ENCODE measurements around the gene RPL21.
"Not testable (repeated sequence)": the region's sequence is repeated elsewhere in the genome, so short reads cannot be mapped to it uniquely, and the experiment has no call there.

The RPL21 gene

DNA sequence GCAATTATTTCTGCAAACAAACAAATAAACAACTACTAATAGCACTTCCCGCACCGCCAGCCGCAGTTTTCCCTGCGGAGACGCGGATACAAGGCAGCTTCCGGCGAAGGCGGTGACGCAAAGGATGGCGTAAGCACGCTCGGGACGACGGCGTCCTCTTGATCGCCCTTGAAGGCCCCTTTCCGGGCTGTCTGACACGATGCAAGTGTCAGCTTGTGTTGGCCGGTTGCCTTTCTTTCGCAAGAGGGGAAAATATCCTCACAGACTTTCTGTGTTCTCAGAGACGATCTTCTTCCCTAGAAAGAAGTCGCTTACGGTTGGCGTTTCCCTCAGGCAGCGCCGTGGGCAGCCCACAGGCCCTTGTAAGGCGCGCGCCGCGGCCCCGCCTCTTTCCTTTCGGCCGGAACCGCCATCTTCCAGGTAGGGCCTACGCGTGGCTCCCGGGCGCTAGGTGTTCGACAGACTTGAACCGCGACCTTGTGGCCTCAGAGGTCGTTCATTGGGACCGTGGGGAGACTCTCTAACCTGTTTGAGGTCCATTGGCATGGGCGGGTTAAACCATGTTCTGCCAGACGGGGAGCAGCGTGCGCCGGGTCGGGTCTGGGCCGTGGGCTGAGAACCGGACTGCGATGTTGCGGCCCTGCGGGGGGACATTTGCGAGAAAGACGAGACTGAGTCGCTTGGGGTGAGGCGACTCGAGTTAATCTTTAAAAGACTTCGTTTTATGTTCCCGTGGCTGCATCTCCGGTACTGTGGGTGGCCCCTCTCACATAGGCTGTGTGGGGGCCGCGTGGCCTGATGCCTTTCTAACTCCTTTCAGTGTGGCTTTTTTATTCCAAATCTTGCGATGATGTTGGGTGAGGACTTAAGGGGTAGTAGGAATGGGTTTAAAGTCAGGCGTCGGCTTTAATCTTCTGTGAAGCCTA lies at the start of gene RPL21:
RPL21 (plus strand) TSS at position 393 of the 926 bp plus-strand sequence. CDS start 2,219 bp downstream, outside the sequence.
- peak; percentile 85 for DNase-seq (ENCODE audit: low read depth)

DNA sequence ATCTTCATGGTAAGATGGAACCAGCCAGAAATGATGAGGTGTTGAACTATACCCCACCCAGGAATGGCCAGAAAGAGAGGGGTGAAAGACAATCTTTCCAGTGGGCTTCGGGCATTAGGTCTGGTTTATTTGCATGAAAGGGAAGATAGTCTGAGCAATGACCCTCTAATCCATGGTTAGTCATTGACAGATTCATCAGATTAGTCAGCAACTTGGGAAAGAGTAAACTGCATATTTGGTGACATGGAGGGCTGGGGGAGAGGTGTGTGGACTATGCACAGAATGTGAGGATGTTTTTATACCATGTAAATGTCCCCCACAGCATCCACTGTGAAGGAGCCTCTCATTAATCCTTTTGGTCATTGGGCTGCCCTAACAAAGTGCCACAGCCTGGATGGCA lies 49.7 kb upstream of the RPL21 start:
- no peak for DNase-seq (ENCODE audit: low read depth)

DNA sequence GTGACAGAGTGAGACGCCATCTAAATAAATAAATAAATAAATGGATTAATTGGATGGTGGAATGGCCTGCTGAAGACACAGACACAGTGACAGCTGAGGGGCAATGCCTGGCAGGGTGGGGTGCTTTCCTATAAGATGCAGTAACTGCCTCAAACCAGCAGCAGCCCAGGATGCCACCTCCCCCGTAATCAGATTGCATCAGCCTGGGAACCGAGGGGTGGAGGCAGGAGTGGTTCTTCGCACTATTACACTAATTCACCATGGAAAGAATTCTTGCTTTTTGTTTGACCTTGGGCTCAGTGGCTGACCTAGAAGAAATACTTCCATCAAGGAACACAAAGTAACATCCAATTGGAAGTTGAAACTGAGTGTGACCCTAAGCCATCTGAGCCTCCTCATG lies 48.2 kb upstream of the RPL21 start:
- no peak for DNase-seq (ENCODE audit: low read depth)

DNA sequence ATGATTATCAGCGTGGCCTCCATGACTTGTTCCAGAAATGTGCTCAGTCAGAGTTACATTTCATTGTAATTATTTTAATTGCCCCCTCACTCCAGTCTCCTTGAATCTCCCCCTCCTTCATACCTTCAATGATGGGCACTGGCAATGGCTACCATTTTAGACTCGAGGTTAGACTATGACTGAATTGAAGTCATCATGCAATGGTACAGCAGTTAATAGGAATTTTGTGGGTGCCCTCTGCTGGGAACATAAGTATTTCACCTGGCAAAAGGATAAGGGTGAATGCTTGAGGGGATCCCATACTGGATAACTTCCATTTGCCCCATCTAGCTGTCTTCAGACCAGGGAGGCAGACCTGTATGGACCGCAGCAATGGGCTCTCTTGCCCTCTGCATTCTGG lies 47.5 kb upstream of the RPL21 start:
- no peak for DNase-seq (ENCODE audit: low read depth)

DNA sequence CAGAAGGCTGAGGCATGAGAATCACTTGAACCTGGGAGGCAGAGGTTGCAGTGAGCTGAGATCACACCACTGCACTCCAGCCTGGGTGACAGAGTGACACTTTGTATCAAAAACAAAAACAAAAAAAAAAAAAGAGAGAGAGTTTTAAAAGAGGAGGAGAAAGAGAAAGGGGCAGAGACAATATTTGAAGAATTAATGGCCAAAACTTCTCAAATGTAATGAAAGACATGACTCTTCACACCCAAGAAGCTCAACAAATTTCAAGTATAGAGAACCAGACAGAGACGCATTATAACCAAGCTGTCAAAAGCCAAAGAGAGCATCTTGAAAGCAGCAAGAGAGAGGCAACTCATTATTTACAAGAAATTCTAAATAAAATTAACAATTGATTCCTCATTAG lies 42.8 kb upstream of the RPL21 start:
- DNase-seq (ENCODE audit: low read depth): no peak

DNA sequence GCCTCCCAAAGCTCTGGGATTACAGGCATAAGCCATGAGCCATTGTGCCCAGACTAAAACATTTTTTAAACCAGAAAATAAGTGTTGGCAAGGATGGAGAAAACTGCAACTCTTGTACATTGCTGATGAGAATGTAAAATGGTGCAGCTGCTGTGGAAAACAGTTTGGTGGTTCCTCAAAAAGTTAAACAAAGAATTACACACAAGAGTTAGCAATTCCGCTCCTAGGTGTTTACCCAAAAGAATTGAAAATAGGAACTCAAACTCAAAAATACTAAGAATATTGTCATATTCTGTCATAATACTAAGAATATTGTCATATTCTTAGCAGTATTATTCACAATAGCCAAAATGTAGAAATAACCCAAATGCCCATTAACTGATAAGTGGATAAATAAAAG lies 40.1 kb upstream of the RPL21 start:
- no peak for DNase-seq (ENCODE audit: low read depth)

DNA sequence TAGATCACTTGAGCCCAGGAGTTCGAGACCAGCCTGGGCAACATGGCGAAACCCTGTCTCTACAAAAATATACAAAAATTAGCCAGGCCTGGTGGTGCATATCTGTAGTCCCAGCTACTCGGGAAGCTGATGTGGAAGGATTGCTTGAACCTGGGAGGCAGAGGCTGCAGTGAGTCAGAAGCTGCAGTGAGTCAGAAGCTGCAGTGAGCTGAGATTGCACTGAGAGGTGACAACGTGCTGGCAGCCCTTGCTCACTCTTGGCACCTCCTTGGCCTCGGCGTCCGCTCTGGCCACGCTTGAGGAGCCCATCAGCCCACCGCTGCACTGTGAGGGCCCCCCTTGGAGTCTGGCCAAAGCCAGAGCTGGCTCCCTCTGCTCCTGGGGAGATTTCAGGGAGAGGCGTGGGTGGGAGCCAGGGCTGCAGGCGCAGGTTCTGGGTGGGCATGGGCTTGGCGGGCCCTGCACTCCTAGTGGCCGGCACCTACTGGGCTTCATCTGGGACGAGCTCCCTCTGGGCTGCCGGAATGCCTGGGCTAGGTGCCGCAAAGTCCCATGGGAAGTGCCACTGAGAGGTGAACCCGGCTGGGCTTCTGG lies 39.5 kb upstream of the RPL21 start:
- DNase-seq (ENCODE audit: low read depth): no peak

DNA sequence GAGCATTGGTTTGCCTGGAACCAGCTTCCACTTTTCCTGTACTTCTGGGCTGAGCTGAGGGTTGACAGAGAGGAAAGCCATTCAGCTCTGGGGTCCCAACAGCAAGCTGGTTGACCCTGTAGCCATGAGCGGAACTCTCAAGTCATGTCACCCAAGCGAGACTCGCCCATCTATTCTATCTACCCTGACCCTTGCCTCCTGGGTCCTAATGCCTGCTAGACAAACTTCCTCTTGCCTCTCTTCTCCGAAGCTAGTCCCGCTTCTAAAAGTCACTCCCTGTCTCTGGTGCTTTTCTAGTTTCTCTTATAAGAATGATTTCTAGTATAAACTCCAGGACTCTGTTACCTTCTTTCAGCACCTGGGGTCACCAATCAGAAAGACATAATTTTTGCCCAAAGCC lies 38.0 kb upstream of the RPL21 start:
- DNase-seq (ENCODE audit: low read depth): not testable (repeated sequence)

DNA sequence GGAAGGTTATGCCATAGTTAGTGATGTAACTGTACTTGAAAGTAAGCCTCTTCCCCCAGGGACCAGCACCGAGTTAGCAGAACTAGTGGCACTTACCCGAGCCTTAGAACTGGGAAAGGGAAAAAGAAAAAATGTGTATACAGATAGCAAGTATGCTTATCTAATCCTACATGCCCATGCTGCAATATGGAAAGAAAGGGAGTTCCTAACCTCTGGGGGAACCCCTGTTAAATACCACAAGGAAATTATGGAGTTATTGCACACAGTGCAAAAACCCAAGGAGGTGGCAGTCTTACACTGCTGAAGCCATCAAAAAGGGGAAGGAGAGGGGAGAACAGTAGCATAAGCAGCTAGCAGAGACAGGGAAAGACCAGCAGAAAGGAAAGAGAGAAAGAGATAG lies 33.6 kb upstream of the RPL21 start:
- not testable (repeated sequence) for DNase-seq (ENCODE audit: low read depth)

DNA sequence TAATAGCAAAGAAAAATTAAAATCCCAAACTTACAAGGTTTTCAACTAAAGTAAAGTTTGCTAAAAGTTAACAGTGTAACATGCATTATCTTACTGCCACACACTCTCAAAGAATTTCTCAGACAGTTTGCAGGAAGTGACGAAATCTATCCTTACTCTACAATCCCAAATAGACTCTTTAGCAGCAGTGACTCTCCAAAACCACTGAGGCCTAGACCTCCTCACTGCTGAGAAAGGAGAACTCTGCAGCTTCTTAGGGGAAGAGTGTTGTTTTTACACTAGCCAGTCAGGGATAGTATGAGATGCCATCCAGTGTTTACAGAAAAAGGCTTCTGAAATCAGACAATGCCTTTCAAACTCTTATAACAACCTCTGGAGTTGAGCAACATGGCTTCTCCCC lies 32.5 kb upstream of the RPL21 start:
- DNase-seq (ENCODE audit: low read depth): not testable (repeated sequence)

DNA sequence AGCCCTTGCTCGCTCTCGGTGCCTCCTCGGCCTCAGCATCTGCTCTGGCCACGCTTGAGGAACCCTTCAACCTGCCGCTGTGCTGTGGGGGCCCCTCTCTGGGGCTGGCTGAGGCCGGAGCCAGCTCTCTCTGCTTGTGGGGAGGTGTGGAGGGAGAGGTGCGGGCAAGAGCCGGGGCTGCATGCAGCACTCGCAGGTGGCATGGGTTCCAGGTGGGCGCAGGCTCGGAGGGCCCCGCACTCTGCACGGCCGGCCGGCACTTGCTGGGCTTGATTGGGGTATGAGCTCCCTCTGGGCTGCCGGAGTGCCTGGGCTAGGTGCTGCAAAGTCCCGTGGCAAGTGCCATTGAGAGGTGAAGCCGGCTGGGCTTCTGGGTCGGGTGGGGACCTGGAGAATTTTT lies 31.7 kb upstream of the RPL21 start:
- no peak for DNase-seq (ENCODE audit: low read depth)

DNA sequence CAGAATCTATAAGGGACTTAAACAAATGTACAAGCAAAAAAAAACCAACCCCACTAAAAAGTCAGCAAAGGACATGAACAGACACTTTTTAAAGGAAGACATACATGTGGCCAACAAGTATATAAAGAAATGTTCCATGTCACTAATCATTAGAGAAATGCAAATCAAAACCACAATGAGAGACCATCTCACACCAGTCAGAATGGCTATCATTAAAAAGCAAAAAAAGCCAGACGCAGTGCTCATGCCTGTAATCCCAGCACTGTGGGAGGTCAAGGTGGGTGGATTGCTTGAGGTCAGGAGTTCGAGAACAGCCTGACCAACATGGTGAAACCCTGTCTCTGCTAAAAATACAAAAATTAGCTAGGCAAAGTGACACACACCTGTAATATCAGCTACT lies 29.3 kb upstream of the RPL21 start:
- DNase-seq (ENCODE audit: low read depth): not testable (repeated sequence)

DNA sequence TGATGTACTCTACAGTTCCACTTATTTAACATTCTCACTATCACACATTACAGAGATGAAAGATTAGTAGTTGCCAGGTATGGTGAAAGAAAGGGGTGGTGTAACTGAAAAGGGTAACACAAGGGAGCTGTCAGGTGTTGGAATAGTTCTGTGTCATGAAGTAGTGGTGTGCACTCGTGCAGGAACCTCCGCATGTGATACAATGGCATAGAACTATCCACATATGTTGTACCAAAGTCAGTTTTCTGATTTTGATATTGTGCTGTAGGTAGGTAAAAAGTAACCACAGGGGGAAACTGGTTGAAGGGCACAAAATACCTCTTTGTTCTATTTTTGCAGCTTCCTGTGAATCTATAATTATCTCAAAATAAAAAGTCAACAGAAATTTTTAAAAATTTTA lies 24.4 kb upstream of the RPL21 start:
- DNase-seq (ENCODE audit: low read depth): no peak

DNA sequence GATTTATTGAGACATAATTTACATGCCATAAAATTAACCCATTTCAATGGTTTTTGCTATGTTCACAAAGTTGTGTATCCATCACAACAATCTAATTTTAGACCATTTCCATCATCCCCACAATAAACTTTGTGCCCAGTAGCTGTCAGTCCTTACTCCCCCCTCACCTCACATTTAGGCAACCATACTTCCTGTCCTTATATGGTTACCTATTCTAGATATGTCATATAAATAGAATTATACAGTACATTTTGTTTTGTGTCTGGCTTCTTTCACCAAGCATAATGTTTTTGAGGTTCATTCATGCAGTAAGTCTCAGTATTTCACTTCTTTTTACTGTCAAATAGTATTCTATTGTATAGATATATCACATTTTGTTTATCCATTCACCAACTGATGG lies 23.2 kb upstream of the RPL21 start:
- no peak for DNase-seq (ENCODE audit: low read depth)

DNA sequence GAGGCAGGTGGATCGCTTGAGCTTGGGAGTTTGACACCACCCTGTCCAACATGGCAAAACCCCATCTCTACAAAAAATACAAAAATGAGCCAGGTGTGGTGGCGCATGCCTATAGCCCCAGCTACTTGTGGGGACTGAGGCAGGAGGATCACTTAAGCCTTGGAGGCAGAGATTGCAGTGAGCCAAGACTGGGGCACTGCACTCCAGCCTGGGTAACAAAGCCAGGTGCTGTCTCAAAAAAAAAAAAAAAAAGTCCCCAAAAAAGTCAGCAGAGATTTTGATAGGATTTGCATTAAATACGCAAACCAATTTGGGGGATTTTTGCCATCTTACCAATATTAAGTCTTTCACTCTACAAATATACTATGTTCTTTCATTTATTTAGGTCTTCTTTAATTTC lies 21.7 kb upstream of the RPL21 start:
- DNase-seq (ENCODE audit: low read depth): no peak

DNA sequence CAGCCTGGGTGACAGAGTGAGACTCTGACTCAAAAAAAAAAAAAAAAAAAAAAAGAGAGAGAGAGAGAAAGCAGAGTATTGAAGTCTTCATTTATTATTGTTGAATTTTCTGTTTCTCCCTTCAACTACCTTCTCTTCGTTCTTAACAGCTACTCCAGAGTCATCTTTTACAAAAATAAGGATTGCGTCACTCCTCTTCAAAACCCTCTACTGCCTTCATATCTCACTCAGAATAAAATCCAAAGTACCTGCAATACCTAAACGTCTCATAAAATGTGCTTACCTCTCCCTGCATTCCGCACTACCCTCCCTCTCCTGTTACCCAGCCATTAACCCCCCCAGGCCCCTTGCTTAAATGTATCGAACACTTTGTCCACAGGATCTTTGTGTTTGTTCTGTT lies 17.4 kb upstream of the RPL21 start:
- no peak for DNase-seq (ENCODE audit: low read depth)

DNA sequence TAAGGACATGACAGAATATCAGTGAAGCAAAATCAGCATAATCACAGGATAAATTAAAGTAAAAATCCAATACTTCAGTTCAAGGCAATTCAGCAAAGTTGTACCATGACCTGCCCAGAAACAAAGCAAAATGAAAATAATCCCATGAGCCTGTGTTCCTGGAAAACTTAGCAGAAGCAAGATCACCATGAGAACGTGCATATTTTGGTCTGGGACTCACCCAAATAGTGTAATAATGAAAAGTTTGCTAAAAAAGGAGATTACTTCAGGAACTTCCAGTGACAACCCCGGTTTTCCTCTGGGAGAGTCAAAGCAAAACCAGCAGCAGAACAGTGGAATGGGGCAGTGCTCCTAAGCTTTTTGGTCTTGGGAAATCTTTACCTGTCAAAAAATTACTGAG lies 14.9 kb upstream of the RPL21 start:
- DNase-seq (ENCODE audit: low read depth): no peak

DNA sequence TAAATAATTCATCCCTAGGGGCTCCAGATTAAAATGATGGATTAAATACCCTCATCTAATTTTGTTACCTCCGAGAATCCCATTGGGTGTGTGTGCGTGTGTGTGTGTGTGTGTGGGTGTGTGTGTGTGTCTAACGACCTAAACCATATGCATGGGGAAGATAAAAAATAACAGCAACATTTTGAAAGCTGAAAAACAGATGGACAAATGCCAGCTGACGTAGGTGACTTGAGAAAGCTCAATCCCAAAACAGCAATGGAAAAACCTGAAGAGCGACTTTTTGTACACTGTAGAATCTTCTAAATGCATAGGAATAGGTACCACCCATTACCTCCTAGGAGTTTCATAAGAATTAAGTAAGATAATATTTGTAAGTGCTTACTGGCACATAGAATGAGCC lies 8.7 kb upstream of the RPL21 start:
- DNase-seq (ENCODE audit: low read depth): no peak

DNA sequence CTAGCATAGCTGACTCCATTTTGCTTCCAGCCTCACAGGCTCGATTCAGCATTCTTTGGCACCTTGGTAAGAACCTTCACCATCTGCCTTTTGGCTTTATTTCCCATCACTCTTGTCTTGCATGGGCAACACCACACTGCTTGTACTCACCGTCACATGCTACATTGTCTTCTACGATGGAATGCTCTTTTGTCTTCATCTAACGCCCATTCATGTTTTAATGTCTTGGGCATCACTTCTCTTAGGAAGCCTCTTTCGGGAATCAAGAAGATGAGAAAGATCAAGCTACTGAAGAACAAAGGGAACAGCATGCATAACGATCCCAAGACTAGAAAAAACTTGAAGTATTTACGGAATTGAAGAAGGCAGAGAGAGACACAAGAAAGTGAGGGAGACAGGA lies 5.7 kb upstream of the RPL21 start:
- DNase-seq (ENCODE audit: low read depth): no peak

DNA sequence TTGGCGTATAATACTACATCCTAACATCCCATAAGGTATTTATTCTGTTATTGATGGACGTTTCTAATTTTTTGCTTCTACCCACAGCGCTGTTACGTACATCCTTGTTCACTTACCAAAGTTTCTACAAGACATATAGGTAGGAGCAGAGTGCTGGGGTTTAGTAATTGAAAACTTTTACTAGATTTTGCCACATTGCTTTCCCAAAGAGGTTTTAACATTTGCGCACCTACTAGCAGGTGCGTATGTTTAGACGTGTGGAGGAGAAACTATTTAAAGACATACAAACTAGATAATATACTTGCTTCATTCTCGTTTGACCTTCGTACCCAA lies 559 bp upstream of the RPL21 start:
- DNase-seq (ENCODE audit: low read depth): no peak

DNA sequence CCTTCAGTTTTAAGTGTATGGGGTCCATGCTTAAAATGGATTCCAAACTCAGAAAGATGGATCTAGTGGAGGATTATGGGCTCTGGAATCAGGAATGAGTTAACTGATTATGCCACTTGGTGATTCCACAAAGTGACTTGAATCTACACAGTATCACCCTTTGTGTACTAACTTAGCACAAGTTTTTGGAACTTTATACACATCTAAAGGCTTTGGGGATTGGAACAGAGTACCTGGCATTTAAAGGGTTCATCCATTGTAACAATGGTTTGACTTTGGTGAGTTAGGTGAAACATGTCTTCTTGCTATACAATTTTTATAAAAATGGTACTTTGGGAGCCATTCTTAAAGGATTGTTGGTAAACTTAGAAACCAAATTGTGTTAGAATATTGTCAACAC lies 1.1 kb downstream of the RPL21 start:
- DNase-seq (ENCODE audit: low read depth): no peak

DNA sequence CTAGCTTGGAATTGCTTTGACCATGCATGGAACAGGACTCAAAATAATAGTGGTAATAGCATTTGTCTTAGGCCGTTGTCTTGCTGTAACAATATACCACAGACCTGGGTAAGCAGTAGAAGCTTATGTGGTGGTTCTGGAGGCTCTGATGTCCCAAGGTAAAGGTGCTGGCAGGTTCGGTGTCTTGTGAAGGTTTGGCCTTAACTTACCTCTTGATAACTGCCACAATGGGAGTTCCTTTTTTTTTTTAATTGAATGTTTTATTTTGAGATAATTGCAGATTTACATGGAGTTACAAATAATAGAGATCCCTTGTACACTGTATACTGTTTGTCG lies 5.8 kb downstream of the RPL21 start:
- no peak for DNase-seq (ENCODE audit: low read depth)

DNA sequence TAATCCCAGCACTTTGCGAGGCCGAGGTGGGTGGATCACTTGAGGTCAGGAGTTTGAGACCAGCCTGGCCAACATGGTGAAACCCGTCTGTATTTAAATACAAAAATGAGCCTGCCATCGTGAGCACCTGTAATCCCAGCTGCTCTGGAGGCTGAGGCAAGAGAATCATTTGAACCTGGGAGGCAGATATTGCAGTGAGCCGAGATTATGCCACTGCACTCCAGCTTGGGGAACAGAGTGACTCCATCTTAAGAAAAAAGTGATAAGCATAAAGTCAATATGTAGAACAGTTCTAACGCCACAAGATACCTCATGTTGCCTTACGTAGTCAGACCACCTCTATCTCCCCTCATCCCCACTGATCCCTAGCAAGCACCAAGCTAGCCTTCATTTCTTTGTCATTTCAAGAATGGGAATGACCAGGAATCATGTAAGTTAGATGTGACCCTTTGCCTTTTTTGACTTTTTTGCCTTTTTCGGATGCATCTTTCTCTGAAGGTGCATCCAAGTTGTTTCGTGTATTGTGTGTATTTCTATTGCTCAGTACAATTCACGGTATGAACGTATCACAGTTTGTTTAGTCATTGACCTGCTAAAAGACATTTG lies 6.4 kb downstream of the RPL21 start:
- no peak for DNase-seq (ENCODE audit: low read depth)

All from activated T-cell treated with anti-CD3 and anti-CD28 coated beads for 48 hours (primary cell).